Activated CD4-positive, alpha-beta memory T cell treated with anti-CD3 and anti-CD28 coated beads for 36 hours (primary cell): Measurements from ENCODE around the gene TPSB2. TPM values are rescaled to one million over a fixed set of nuclear protein-coding genes. Genes with fewer than 3 reads are reported as not detected.

Experiments used
- CTCF ChIA-PET: fragments of 350-600 bp; sonication (Branson Sonifier 250); formaldehyde crosslinking; loops from one replicate; lab custom pipeline; 2021; ENCODE audit warnings: antibody characterized with exemption, inconsistent platforms; lab: Charles Lee
- POLR2A ChIA-PET: fragments of 350-600 bp; sonication (Branson Sonifier 250); formaldehyde crosslinking; loops from one replicate; lab custom pipeline; 2021; ENCODE audit warnings: antibody characterized with exemption; lab: Charles Lee
- DNase-seq: peaks from one replicate; pipeline ENCODE4 v3.0.0-alpha.2; 2020
- H3K27ac Mint-ChIP-seq: one replicate; pipeline ENCODE4 v1.8.0; 2021; ENCODE audit warnings: mixed read lengths
- H3K27me3 Mint-ChIP-seq: one replicate; pipeline ENCODE4 v1.8.0; 2021; ENCODE audit warnings: mixed read lengths
- H3K36me3 Mint-ChIP-seq: one replicate; pipeline ENCODE4 v1.8.0; 2021; ENCODE audit warnings: mixed read lengths
- H3K4me1 Mint-ChIP-seq: one replicate; pipeline ENCODE4 v1.8.0; 2021; ENCODE audit warnings: low read depth, mixed read lengths
- H3K4me3 Mint-ChIP-seq: one replicate; pipeline ENCODE4 v1.8.0; 2021; ENCODE audit warnings: mild to moderate bottlenecking, mixed read lengths
- H3K9me3 Mint-ChIP-seq: one replicate; pipeline ENCODE4 v1.8.0; 2021; ENCODE audit warnings: mixed read lengths
- intact Hi-C: fragments of 100-400 bp; cut with micrococcal nuclease; formaldehyde crosslinking; loops from one replicate; pipeline ENCODE4 v1.15.1; 2023
- total RNA-seq, 2 experiments: library from RNA; stranded (reverse); gene quantifications; one replicate each; pipeline ENCODE4 v1.2.3, GENCODE V29; 2021

TPSB2 gene
- total RNA-seq, 2 experiments from 2014 or later = not detected

DNA sequence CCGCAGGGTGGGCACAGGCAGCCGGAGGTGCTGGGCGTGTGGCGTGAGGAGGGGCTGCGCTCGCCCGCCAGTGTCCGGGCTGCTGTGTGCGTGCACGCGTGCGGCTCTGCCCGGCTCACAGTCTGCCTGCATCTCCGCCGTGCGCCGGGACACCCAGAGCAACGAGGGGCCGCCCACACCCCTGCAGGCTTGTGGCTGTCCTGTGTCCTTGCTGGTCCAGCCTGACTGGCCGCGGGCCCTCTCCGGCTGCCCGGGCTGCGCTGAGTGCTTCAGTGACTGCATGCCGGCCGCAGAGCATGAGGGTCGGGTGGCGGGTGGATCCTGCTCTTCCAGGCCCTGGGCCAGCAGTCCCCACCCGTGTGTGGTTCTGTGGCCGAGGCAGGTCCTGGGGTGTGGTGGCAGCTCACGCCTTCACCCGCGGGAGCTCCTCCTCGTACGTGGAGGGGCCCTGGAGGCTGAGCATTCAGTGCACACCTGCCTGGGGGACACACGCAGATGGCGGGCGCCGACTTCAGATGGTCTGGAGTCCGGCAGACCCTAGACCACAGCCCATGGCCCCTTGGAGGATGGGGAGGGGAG lies 17.3 kb downstream of the TPSB2 start:
- ChIA-PET POLR2A (no interaction called here), CTCF (no interaction called here)
- Mint-ChIP-seq H3K36me3 (no peaks in the 10 kb centered on the region), H3K27ac (no peak overlapping the region), H3K27me3 (no peaks in the 10 kb centered on the region), H3K9me3 (no peaks in the 10 kb centered on the region), H3K4me1 (no peaks in the 10 kb centered on the region), H3K4me3 (no peak overlapping the region)
- DNase-seq = no peak
- intact Hi-C loops = no loop called here

DNA sequence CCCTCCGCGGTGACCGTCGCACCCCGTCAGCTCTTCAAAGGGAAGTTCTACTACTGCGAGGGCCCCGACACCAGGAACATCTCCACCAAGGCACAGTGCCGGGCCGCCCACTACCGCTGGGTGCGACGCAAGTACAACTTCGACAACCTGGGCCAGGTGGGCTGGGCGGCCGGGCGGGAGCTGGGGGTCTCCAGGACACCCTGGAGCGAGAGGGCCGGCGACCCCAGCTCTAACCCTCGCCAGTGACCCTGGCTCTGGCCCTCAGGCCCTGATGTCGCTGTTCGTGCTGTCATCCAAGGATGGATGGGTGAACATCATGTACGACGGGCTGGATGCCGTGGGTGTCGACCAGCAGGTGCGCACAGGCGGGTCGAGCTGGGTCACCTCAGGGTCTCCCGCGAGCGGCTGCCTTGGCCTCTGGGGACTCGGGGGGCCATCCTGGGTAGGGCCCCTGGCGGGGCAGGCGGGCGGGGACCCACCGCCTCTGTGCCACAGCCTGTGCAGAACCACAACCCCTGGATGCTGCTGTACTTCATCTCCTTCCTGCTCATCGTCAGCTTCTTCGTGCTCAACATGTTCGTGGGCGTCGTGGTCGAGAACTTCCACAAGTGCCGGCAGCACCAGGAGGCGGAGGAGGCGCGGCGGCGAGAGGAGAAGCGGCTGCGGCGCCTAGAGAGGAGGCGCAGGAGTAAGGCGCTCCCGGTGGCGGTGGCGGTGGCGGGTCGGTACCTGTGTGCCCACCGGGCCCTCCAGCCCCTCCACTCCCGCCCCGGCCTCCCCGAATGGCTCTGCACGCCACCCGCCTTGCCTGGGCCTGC lies 18.3 kb downstream of the TPSB2 start:
- H3K4me1 Mint-ChIP-seq = no peaks in the 10 kb centered on the region
- intact Hi-C loops = no loop called here
- no peak overlapping the region for H3K27ac Mint-ChIP-seq
- no peaks in the 10 kb centered on the region for H3K36me3 Mint-ChIP-seq
- no peaks in the 10 kb centered on the region for H3K27me3 Mint-ChIP-seq
- H3K9me3 Mint-ChIP-seq = no peaks in the 10 kb centered on the region
- ChIA-PET POLR2A (no interaction called here), CTCF (no interaction called here)
- no peak for DNase-seq
- no peak overlapping the region for H3K4me3 Mint-ChIP-seq

DNA sequence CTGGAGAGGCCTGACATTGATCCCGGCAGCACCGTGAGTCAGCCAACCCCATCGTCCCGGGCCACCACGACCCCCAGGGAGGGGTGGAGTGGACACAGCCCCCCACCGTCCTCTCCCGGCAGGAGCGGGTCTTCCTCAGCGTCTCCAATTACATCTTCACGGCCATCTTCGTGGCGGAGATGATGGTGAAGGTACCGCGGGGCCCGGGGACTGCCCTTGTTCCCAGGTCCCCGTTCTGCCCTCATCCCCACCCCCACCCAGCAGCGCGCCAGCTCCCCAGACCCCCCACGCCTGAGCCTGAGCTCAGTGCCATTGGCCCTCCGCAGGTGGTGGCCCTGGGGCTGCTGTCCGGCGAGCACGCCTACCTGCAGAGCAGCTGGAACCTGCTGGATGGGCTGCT lies 19.5 kb downstream of the TPSB2 start:
- no peak for DNase-seq
- intact Hi-C loops = no loop called here
- Mint-ChIP-seq H3K36me3 (no peaks in the 10 kb centered on the region), H3K27me3 (no peaks in the 10 kb centered on the region), H3K4me1 (no peaks in the 10 kb centered on the region), H3K4me3 (no peak overlapping the region), H3K9me3 (no peaks in the 10 kb centered on the region), H3K27ac (no peak overlapping the region)
- CTCF ChIA-PET = no interaction called here
- POLR2A ChIA-PET = no interaction called here

DNA sequence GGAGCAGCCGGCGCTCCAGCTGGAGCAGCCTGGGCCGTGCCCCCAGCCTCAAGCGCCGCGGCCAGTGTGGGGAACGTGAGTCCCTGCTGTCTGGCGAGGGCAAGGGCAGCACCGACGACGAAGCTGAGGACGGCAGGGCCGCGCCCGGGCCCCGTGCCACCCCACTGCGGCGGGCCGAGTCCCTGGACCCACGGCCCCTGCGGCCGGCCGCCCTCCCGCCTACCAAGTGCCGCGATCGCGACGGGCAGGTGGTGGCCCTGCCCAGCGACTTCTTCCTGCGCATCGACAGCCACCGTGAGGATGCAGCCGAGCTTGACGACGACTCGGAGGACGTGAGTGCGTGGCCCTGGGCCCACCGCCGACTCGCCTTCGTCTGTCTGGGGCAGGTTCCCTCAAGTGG lies 20.9 kb downstream of the TPSB2 start:
- ChIA-PET CTCF (no interaction called here), POLR2A (no interaction called here)
- DNase-seq = no peak
- Mint-ChIP-seq H3K4me1 (no peaks in the 10 kb centered on the region), H3K27me3 (no peaks in the 10 kb centered on the region), H3K27ac (no peak overlapping the region), H3K9me3 (no peaks in the 10 kb centered on the region), H3K4me3 (no peak overlapping the region), H3K36me3 (no peaks in the 10 kb centered on the region)
- intact Hi-C loops = no loop called here

DNA sequence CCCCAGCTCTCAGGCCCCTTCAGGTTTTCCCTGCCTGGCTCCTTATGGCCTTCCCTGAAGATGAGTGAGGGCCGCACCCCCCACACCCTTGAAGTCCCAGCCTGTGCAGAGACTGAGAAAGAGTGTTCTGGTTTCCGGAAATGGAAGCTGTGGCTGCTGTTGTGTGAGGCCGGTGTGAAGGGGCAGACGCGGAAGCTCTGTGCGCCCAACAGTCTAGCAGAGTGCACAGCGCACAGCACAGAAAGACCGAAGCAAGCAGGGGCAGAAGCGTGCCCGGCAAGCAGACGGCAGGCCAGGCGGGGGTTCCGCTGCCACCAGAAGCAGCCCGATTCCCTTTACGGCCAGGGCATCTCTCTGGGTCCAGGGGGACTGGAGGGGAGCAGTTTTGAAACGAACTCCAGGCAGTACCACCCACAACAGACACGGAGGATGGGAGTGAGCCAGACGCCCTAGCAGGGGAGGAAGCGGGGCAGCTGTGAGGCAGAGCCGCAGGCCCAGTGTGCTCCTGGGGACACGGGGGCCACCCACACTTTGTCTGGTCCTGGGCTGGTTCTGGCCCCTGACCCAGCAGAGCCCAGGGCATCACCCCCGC lies 21.6 kb downstream of the TPSB2 start:
- H3K27me3 Mint-ChIP-seq = no peaks in the 10 kb centered on the region
- DNase-seq = no peak
- intact Hi-C loops = no loop called here
- H3K36me3 Mint-ChIP-seq = no peaks in the 10 kb centered on the region
- H3K9me3 Mint-ChIP-seq = no peaks in the 10 kb centered on the region
- H3K4me3 Mint-ChIP-seq = peak overlapping the region; percentile 23
- CTCF ChIA-PET = no interaction called here
- no peaks in the 10 kb centered on the region for H3K4me1 Mint-ChIP-seq
- peak overlapping the region; percentile 54 for H3K27ac Mint-ChIP-seq
- POLR2A ChIA-PET = no interaction called here

DNA sequence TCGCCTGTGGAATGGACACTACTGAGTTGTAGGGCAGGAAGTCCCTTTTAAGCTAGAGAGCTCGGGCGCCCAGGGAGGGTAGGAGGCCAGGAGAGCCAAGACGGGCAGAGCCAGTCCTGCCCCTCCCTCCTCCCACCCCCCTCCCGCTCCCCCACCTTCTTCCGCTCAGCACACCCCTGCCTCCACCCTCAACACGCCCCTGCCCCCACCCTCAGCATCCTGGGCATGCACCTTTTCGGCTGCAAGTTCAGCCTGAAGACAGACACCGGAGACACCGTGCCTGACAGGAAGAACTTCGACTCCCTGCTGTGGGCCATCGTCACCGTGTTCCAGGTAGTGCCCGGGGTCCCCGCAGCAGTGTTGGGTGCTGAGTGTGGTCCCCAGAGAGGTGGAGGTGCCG lies 23.2 kb downstream of the TPSB2 start:
- intact Hi-C loops = no loop called here
- ChIA-PET CTCF (no interaction called here), POLR2A (no interaction called here)
- Mint-ChIP-seq H3K4me3 (no peak overlapping the region), H3K4me1 (no peaks in the 10 kb centered on the region), H3K36me3 (no peaks in the 10 kb centered on the region), H3K27me3 (no peaks in the 10 kb centered on the region), H3K27ac (no peak overlapping the region), H3K9me3 (no peaks in the 10 kb centered on the region)
- peak; percentile 19 for DNase-seq

DNA sequence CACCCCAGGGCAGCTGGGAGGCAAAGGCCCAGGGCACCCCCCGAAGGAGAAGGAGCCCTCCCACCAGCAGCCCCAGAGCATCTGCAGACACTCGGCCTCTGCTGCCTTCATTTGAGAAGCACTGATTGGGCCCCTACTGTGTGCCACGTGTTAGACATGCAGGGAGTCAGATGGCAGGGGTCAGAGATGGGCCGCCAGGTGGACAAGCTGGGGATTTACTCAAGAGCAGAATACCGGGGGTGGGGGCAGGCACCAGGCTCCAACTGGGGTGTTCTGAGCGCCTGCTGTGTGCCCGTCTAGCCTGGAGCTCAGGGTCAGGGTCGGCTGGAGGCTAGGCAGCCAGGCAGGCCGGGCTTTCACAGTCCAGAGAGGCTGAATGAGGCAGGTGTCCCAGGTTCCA lies 23.7 kb downstream of the TPSB2 start:
- H3K4me3 Mint-ChIP-seq = no peak overlapping the region
- no peak overlapping the region for H3K27ac Mint-ChIP-seq
- no peaks in the 10 kb centered on the region for H3K4me1 Mint-ChIP-seq
- POLR2A ChIA-PET = no interaction called here
- no peaks in the 10 kb centered on the region for H3K27me3 Mint-ChIP-seq
- no peak for DNase-seq
- no peaks in the 10 kb centered on the region for H3K36me3 Mint-ChIP-seq
- CTCF ChIA-PET = no interaction called here
- intact Hi-C loops = no loop called here
- H3K9me3 Mint-ChIP-seq = no peaks in the 10 kb centered on the region

DNA sequence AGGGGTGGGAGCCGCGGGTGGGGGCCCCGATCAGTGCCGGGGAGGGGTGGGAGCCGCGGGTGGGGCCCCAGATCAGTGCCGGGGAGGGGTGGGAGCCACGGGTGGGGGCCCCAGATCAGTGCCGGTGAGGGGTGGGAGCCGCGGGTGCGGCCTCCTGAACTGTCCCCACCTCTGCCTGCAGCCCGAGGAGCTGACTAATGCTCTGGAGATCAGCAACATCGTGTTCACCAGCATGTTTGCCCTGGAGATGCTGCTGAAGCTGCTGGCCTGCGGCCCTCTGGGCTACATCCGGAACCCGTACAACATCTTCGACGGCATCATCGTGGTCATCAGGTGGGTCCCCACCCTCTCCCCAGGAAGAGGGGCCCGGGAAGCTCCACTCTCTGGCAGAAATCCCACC lies 25.1 kb downstream of the TPSB2 start:
- Mint-ChIP-seq H3K27ac (no peak overlapping the region), H3K9me3 (no peaks in the 10 kb centered on the region), H3K4me3 (no peak overlapping the region), H3K27me3 (no peaks in the 10 kb centered on the region), H3K36me3 (no peaks in the 10 kb centered on the region), H3K4me1 (no peaks in the 10 kb centered on the region)
- ChIA-PET CTCF (interaction anchor here (0.8 kb wide), 1 partner anchor 99 kb away, joined by 3 read pairs; no protein-coding TSS in a partner anchor), POLR2A (no interaction called here)
- no peak for DNase-seq
- intact Hi-C loops = no loop called here

DNA sequence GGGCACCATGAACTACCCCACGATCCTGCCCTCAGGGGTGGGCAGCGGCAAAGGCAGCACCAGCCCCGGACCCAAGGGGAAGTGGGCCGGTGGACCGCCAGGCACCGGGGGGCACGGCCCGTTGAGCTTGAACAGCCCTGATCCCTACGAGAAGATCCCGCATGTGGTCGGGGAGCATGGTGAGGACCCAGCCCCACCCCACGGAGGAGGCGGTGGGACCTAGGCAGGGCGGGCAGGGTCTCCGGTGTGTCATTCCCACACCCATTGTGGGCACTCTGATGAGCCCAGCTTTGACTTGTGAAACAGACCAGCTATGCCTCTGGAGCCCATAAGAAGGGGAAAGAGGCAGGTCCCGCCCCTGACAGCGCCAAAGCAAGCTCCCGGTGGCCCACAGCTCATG lies 27.7 kb downstream of the TPSB2 start:
- Mint-ChIP-seq H3K36me3 (no peaks in the 10 kb centered on the region), H3K9me3 (no peaks in the 10 kb centered on the region), H3K4me1 (no peaks in the 10 kb centered on the region), H3K4me3 (no peak overlapping the region), H3K27me3 (no peaks in the 10 kb centered on the region), H3K27ac (no peak overlapping the region)
- DNase-seq = no peak
- intact Hi-C loops = no loop called here
- ChIA-PET CTCF (no interaction called here), POLR2A (no interaction called here)

DNA sequence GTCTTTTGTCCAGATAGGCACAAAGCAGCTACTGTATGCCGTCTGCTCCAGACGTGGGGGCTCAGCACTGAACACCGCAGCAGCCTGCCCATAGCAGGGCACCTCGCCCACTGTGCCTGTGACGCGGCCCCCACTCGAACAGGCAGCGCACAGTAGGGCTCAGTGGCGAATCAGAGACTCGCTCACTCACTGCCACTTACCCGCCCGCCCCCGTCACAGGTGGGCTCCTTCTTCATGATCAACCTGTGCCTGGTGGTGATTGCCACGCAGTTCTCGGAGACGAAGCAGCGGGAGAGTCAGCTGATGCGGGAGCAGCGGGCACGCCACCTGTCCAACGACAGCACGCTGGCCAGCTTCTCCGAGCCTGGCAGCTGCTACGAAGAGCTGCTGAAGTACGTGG lies 28.5 kb downstream of the TPSB2 start:
- DNase-seq = no peak
- H3K36me3 Mint-ChIP-seq = no peaks in the 10 kb centered on the region
- H3K27me3 Mint-ChIP-seq = no peaks in the 10 kb centered on the region
- intact Hi-C loops = no loop called here
- ChIA-PET CTCF (interaction anchor here (0.9 kb wide), 1 partner anchor 98 kb away, joined by 3 read pairs; no protein-coding TSS in a partner anchor), POLR2A (no interaction called here)
- H3K9me3 Mint-ChIP-seq = no peaks in the 10 kb centered on the region
- H3K4me1 Mint-ChIP-seq = no peaks in the 10 kb centered on the region
- H3K4me3 Mint-ChIP-seq = no peak overlapping the region
- no peak overlapping the region for H3K27ac Mint-ChIP-seq

DNA sequence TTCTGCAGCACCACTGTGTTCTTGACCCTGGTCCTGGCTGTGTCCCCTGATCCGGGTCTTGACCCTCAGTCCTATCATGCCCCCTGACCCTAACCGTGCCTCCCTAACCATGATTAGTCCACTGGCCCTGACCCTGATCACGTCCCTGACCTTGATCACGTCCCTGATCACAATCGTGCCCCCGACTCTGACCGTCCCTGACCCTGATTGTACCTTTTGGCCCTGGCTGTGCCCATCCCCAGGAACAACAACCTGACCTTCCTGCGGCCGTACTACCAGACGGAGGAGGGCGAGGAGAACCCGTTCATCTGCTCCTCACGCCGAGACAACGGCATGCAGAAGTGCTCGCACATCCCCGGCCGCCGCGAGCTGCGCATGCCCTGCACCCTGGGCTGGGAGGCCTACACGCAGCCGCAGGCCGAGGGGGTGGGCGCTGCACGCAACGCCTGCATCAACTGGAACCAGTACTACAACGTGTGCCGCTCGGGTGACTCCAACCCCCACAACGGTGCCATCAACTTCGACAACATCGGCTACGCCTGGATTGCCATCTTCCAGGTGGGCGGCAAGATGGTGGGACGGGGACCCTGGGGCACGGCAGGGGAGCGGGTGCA lies 29.9 kb downstream of the TPSB2 start:
- intact Hi-C loops = no loop called here
- H3K4me3 Mint-ChIP-seq = no peak overlapping the region
- H3K9me3 Mint-ChIP-seq = no peaks in the 10 kb centered on the region
- peaks cover 3% of the 10 kb centered on the region for H3K27me3 Mint-ChIP-seq
- H3K4me1 Mint-ChIP-seq = no peaks in the 10 kb centered on the region
- no peak for DNase-seq
- ChIA-PET CTCF (no interaction called here), POLR2A (no interaction called here)
- H3K27ac Mint-ChIP-seq = no peak overlapping the region
- H3K36me3 Mint-ChIP-seq = no peaks in the 10 kb centered on the region

DNA sequence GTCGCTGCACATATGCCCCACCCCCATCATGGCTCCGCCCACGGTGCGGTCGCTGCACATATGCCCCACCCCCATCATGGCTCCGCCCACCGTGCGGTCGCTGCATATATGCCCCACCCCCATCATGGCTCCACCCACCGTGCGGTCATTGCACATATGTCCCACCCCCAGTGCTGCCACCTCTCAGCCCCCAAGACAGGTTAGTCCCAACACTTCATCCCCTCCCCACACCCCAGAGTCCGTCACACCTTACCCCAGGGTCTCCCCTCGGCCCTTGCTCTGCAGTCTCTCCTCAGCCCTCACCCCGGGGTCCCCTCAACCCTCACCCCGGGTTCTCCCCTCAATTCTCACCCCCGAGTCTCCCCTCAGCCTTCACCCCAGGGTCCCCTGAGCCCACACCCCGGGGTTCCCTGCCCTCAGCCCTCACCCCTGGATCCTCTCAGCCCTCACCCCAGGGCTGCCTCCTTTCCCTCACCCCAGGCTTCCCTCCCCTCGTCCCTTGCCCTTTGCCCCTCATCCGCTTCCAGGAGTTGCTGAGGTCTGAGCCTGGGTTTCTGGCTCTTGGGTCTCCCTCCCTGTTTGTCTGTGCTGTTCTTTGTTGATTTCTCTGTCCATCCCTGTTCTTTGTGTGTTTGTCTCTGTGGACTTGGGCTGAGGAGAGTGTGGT lies 30.5 kb downstream of the TPSB2 start:
- Mint-ChIP-seq H3K36me3 (no peaks in the 10 kb centered on the region), H3K4me1 (no peaks in the 10 kb centered on the region), H3K27me3 (peaks cover 3% of the 10 kb centered on the region), H3K9me3 (no peaks in the 10 kb centered on the region), H3K4me3 (no peak overlapping the region), H3K27ac (no peak overlapping the region)
- DNase-seq = no peak
- ChIA-PET POLR2A (no interaction called here), CTCF (no interaction called here)
- intact Hi-C loops = no loop called here
